ENCODE measurements around the gene TMEM200A.

The TMEM200A gene

DNA sequence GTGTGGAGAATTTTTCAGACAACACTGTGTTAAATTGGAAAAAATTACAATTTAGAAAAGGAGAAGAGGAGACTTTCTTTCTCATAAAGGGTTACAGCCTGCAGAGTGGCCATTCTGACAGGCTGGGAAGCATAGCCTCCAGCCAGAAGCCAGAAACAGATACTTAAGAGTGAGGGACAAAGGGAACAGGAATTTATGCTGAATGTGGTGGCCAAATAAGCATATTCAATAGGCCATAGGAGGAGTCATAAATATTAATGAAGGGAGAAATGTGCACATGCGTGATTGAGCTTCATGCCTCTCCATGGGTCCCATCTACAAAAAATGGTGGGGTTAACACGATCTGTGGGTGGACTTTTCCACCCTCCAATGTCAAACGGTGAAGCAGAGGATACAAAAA lies 13.4 kb downstream of the TMEM200A start:
- no peak for DNase-seq

DNA sequence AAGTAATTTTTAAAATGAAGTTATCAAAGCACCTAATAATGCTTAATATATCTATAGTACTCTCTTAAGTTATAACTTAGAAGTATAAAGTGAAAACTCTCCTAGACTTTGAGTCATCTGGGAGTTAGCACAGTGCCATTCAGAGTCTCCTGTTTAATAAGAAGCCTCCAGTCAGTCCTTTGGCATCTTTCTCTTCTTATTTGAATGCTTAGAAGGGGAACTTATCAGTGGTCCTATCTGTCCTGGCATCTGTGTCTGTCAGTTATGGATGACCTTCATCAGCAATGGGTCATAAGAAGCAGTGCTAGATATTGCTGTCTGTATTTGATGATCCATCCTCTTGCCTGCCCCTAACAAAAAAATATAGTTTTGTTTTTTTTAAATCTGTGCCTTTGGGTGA lies 15.2 kb downstream of the TMEM200A start:
- DNase-seq = no peak

- DNase-seq = no peak
Observed at GRCh38 chr6:130381459-130382380, 15.9 kb downstream of the TMEM200A start.

- no peak for DNase-seq
Observed at GRCh38 chr6:130382872-130383490, 17.2 kb downstream of the TMEM200A start.

DNA sequence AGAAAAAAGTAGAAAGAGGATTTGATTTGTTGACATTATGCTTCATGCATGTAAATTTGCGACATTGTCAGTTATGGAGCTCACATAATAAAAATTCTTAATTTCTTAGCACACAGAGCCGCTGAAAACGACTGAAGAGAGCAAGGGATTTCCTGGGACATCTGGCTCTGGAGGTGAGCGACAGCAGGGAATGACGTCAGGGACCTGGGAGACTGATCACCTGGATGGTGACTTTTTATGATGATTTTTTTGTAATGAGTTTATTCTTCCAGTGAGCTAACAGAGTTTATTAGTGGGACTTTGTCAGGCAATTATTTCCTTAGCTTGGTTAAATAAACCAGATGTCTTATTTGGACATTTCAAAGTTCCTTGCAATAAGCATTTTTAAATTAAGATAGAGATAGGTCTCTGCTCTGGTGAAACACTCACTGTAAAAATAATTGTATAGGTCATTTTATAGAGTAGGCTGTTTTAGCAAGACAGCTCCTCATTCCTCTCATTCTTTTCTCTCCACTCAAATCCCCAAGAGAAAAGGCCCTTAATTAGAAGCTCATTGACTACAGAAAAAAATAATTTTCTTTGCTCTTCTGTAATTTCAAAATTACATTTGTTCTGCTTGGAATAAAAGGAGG lies 19.4 kb downstream of the TMEM200A start:
- peak; percentile 18 for DNase-seq

DNA sequence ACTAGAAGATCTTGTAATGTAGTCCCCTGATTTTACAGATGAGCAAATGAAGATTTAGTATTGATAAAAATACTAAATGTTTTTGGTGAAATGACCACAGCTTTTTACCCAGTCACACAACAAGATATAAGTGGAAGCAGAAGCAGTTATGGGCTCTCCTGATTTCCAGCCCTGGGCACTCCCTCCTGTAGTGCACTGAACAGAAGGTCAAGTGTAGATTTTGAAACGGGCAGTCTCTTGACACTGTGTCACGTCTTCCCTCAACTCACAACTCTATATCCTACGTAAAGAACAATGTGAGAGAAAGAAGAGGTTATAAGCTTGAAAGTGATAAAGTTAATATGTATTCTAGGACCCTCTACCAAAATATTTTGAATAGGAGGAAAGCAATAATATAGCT lies 23.3 kb downstream of the TMEM200A start:
- no peak for DNase-seq

GRCh38 chr6:130390890-130391289 lies 25.1 kb downstream of the TMEM200A start:
- DNase-seq = no peak

- DNase-seq = no peak
Observed at GRCh38 chr6:130393306-130393705, 27.5 kb downstream of the TMEM200A start.

- DNase-seq = no peak
Observed at GRCh38 chr6:130394246-130394645, 28.4 kb downstream of the TMEM200A start.

- no peak for DNase-seq
Observed at GRCh38 chr6:130395164-130395563, 29.3 kb downstream of the TMEM200A start.

DNA sequence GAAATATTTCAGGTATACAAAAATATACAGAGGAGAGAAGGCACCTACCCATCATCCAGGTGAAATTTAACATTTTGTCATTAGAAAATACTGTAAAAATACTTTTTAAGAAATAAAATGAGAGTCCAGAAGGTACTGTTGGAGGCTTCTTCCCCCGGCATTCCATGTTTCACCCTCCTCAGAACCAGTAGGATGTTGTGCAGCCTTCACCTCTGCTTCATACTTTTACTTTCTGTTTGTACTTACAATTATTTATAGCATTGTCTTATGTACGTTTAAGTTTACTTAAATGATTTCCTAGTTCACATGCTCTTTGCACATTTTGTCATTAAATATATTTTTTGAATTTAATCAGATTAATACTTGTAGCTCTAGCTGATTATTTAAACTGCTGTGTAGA lies 30.9 kb downstream of the TMEM200A start:
- no peak for DNase-seq

DNA sequence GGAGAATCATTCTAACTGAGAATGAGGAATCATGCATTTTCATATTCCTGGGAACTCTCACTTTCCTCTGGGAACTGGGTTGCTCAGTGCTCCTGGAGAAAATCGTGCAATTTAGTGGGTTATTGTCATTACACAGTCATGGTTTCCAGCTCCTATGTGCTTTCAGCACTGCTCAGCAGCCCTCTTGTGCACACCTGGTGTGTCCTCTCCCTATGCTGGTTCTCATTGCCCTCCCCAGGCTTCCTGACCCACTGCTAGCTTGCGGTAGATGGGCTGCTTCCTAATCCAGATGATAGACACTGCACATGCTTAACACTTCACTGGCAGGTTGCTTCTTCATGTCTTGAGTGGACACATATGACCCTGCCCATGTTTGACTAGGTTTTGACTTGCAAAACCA lies 39.7 kb downstream of the TMEM200A start:
- DNase-seq = no peak

DNA sequence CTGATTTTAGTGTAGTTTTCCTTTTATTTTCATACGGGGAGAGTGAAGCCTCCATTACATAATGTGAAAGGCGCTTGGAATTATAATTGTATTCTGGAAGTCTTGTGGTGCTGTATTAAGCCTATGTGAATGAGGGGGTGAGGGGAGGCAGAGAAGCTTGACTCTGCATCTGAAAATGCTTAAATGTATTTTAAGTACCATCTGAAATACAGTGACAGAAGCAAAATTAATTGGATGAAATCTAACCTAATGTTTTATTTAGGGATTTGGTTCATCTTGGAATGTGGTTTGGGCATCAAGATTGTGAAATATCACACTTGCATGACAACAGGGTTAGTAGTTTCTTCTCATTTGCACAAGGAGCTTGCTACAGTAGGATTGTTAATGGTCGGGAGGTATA lies 41.2 kb downstream of the TMEM200A start:
- no peak for DNase-seq

GRCh38 chr6:130409418-130410100 lies 43.7 kb downstream of the TMEM200A start:
- DNase-seq = no peak

- no peak for DNase-seq
Observed at GRCh38 chr6:130411481-130411880, 45.7 kb downstream of the TMEM200A start.

GRCh38 chr6:130412556-130413290 lies 46.9 kb downstream of the TMEM200A start:
- DNase-seq = no peak

DNA sequence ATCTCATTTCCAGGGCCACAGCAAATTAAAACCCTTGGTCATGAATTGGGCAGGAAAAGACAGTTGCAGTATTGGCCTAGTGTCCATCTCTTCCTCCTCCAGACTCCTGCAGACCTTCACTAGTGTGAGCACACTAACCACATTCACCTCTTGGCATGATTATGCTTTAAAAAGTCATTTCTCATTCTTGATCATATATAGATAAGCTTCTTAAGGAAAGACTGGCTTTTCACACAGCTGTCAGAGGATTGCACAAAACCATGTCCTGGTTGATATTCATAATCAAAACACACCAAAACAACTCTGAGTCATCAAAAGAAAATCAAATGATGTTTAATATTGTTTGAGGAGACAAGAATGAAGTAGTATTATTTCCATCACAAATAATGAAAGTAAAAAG lies 52.1 kb downstream of the TMEM200A start:
- DNase-seq = no peak

- DNase-seq = no peak
Observed at GRCh38 chr6:130420911-130421310, 55.1 kb downstream of the TMEM200A start.

DNA sequence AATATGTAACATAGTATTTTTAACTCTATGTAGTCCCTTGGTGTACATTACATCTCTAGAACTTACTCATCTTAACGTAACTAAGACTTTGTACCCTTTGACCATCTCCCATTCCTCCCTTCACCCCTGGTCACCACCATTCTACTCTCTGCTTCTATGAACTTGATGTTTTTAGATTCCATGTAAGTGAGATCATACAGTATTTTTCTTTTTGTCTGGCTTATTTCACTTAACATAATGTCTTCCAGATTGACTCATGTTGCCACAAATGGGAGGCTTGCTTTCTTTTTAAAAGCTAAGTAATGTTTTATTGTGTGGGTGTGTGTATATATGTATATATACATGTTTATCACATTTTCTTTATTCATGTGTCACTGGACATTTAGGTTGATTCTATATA lies 55.8 kb downstream of the TMEM200A start:
- DNase-seq = no peak

DNA sequence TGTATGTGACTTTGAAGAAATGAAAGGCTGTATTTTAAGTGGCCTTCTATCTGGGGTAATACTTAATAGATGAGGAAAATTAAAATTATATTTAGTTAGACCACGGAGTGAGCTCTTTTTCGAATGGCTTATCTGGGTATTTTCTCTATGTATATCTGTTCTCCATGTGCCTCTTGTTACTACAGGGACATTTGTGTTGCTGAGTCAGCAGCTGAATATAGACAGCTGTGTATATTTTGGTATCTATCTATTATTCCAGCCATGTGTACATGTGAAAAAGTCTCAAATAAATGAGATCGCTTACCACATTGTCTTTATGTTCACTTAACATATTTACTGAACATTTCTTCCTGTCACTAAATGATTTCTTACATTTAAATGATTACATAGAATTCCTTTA lies 57.2 kb downstream of the TMEM200A start:
- no peak for DNase-seq

DNA sequence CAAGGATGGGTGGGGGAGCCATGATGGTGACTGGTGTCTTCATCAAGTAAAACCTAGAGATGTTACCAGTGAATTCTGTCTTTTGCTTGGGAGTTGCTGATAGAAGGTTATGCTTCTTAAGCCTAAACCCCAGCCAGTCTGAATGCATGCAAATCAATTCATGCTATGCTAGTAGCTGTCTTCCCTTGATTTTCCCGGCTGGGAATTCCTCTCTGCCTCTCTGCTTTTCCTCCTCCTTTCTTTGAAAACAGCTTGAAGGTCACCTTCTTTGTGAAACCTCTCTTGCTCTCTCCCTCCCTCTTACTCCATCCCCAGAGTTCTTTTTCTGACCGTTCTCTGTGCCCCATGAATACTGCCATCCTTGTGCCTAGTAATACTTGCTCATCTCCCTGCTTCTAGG lies 58.9 kb downstream of the TMEM200A start:
- no peak for DNase-seq

DNA sequence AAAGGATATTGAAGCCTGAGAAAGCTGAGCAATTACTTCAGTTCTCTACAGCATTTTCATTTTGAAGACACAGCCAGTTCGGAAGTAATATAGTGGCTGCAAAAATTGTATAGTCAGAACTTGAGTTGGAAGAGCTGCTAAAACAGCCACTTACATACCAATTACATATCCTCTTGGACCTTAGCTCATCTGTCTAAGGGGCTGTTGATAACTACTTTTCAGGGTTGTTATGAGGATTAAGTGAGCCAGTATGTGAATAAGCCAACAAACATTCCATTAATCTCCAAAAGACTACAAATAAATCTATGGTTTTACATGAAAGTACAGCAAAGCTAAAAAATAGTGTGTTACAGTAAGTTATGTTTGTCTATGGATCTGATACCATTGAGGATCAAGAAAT lies 59.7 kb downstream of the TMEM200A start:
- DNase-seq = no peak
